ENCODE data around the gene SEPTIN12.

- TF ChIP-seq CTCF (optimal IDR thresholded peaks at IDR 0.05 in 1 of 3, IDR thresholded peaks at IDR 0.05 in 1 of 3, conservative IDR thresholded peaks at IDR 0.05 in 1 of 3; ENCODE audit: extremely low read depth in 1 of 3, insufficient read depth in 2 of 3, low read length in 3 of 3) (no peak), EZH2 (IDR thresholded peaks at IDR 0.05; ENCODE audit: low read length) (no peak)
Observed at GRCh38 chr16:4811242-4811641, 23.1 kb upstream of the SEPTIN12 start.

Data from keratinocyte (primary cell).